ENCODE measurements around the gene SIGLEC7. TPM values are rescaled to one million over a fixed set of nuclear protein-coding genes. Genes with fewer than 3 reads are reported as not detected.

The SIGLEC7 gene
- total and polyA plus RNA-seq, 10 of the 15 experiments (the other 5 are each of a cell fraction or from before 2014, with no cell fraction given) = 0.15 TPM; not detected in 9

DNA sequence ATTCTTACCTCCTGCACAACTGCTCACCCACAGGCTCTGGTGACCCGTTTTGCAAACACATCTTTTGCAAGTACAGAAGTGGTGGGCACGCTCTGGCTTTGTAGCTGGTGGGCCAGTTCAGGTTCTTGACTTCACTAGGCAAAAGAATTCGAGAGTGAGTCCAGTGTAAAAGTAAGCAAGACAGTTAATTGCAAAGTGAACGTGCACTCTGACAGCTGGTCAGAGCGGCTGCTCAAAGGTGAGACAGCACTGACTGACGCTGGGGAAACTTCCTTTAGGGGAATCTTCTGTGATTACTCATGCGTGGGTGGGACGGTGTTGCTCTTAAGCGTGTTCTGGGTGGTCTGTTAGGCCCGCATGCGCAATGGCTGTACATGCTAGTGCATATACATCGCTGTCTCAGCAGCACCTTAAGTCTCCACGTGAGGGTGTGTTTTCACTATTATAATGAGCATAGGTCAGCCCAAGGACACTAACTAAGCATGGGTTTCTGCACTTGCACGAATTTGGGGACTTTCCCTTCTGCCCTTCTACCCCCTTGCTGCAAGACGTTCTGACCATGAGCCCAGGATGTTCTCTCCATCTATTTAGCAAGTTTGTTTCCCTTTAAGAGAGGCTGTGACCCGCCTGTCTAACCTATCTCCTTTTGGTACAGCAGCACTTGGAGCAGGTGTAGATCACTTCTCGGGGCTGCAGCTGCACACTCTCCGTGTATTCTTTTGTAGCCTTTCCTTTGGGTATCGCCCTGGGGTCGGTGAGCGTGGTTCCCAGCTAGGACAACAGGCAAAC, 52.6 kb downstream of the SIGLEC7 start:
- DNase-seq (ENCODE audit: low read depth, low spot score) (peak; percentile 30), ATAC-seq (peak; percentile 84), FAIRE-seq (peak; percentile 92)
- no TSS peak for BruUV-seq (replicated peaks)
- no peaks in the 10 kb centered on the region; the same call in 2 of the 3 replicates for H3K9me3 ChIP-seq (replicated peaks; ENCODE audit: control insufficient read depth, insufficient read depth, low read length)
- no peak overlapping the region for H3K4me3 ChIP-seq
- H3K9ac ChIP-seq (ENCODE audit: control insufficient read depth, insufficient read depth, low read length) = no peak overlapping the region
- no peak overlapping the region for H2AFZ ChIP-seq (ENCODE audit: control insufficient read depth, low read depth, low read length)
- SMC1A ChIA-PET (ENCODE audit: uncharacterized antibody, unreplicated experiment) = no interaction called here
- RAD21 ChIA-PET (ENCODE audit: unreplicated experiment) = no interaction called here
- no peaks in the 10 kb centered on the region for H3K36me3 ChIP-seq (ENCODE audit: control insufficient read depth in 2 of 2, insufficient read depth in 2 of 2, low read length in 1 of 2)
- TF ChIP-seq EZH2 (IDR thresholded peaks at IDR 0.05; ENCODE audit: borderline replicate concordance, control insufficient read depth, low read depth, low read length) = no peak
- TF ChIP-seq BCLAF1 (IDR thresholded peaks at IDR 0.05) = no peak
- TF ChIP-seq WRNIP1 (IDR thresholded peaks at IDR 0.05; ENCODE audit: borderline replicate concordance, low read depth, low read length) = no peak
- TF ChIP-seq FOXM1 (IDR thresholded peaks at IDR 0.05; ENCODE audit: low read depth, low read length) = no peak
- TF ChIP-seq NR2F1 (conservative IDR thresholded peaks at IDR 0.05) = 0 out of 2 replicates have a peak, but pooled peaks have one; percentile 19
- TF ChIP-seq ZNF622 (IDR thresholded peaks at IDR 0.05) = no peak
- no peak; the same call in 1 of the 2 replicates for TF ChIP-seq SMC3 (IDR thresholded peaks at IDR 0.05; ENCODE audit: borderline replicate concordance, low read length)
- TF ChIP-seq, protein P1, sequence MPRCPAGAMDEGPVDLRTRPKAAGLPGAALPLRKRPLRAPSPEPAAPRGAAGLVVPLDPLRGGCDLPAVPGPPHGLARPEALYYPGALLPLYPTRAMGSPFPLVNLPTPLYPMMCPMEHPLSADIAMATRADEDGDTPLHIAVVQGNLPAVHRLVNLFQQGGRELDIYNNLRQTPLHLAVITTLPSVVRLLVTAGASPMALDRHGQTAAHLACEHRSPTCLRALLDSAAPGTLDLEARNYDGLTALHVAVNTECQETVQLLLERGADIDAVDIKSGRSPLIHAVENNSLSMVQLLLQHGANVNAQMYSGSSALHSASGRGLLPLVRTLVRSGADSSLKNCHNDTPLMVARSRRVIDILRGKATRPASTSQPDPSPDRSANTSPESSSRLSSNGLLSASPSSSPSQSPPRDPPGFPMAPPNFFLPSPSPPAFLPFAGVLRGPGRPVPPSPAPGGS (IDR thresholded peaks at IDR 0.05; ENCODE audit: borderline replicate concordance, insufficient read depth, low read depth, low read length, poor library complexity, severe bottlenecking) = peak; percentile 40
- peak; percentile 19; the same call in 1 of the 2 replicates for TF ChIP-seq ATF7 (IDR thresholded peaks at IDR 0.05; ENCODE audit: low read depth)
- TF ChIP-seq PML (IDR thresholded peaks at IDR 0.05; ENCODE audit: low read length) = no peak
- no peak for TF ChIP-seq ZNF24 (IDR thresholded peaks at IDR 0.05)
- no peak for TF ChIP-seq RELA (IDR thresholded peaks at IDR 0.05; ENCODE audit: borderline replicate concordance, partially characterized antibody)
- peak; percentile 30 to 71; a peak in 3 of 4 replicates for TF ChIP-seq BHLHE40 (IDR thresholded peaks at IDR 0.05; ENCODE audit: borderline replicate concordance in 1 of 2, low read depth in 2 of 2, low read length in 1 of 2)
- H4K20me1 ChIP-seq (ENCODE audit: control insufficient read depth, insufficient read depth) = no peaks in the 10 kb centered on the region
- no peak overlapping the region for H3K27ac ChIP-seq (ENCODE audit: control insufficient read depth, insufficient read depth)
- intact Hi-C loops (cut with micrococcal nuclease; ENCODE audit: unreplicated experiment) (no loop called here), in situ Hi-C loops (cut with MboI) (no loop called here)
- POLR2A ChIA-PET = no interaction called here
- peak overlapping the region; percentile 35 for H3K4me2 ChIP-seq (ENCODE audit: control insufficient read depth, insufficient read depth)
- H3K79me2 ChIP-seq (ENCODE audit: control insufficient read depth, insufficient read depth, low read length) = no peaks in the 10 kb centered on the region
- H3K4me1 ChIP-seq (ENCODE audit: control insufficient read depth, insufficient read depth, low read length) = no peaks in the 10 kb centered on the region
- peaks cover 0 to 4% of the 10 kb centered on the region in 2 experiments; a peak in 1 of 4 replicates for H3K27me3 ChIP-seq (replicated peaks in 1 of 2; ENCODE audit: control insufficient read depth in 2 of 2, insufficient read depth in 2 of 2, low read length in 1 of 2)
- CTCF ChIA-PET = interaction anchor here (1.5 to 1.6 kb wide), 2 partner anchors 65 kb away, joined by 3 to 4 read pairs; no protein-coding TSS in a partner anchor
- 18% methylated on average over 21 of the region's 21 CpGs for WGBS (ENCODE audit: insufficient coverage, insufficient replicate concordance, low lambda C conversion rate, missing lambda C conversion rate)

Data from GM12878 (cell line).